Measurements from ENCODE around the gene EPN2.

DNA sequence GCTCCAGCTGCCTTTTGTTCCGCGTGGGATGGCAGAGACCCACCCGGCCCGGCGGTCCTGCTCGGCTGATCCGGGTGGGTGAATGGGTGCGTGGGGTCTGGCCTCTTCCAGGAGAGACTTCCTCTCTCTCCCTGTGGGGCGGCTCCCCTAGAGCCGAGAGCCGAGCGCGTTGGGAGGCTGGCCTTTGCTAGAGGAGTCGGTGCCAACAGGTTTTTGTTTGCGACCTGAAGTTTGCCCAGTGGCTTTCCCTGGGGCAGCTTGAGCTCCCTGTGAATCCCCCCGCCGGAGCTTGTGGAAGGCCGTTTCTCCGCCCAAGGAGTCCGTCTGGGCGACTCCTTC, 970 bp downstream of the EPN2 start:
- TF ChIP-seq, protein P1, sequence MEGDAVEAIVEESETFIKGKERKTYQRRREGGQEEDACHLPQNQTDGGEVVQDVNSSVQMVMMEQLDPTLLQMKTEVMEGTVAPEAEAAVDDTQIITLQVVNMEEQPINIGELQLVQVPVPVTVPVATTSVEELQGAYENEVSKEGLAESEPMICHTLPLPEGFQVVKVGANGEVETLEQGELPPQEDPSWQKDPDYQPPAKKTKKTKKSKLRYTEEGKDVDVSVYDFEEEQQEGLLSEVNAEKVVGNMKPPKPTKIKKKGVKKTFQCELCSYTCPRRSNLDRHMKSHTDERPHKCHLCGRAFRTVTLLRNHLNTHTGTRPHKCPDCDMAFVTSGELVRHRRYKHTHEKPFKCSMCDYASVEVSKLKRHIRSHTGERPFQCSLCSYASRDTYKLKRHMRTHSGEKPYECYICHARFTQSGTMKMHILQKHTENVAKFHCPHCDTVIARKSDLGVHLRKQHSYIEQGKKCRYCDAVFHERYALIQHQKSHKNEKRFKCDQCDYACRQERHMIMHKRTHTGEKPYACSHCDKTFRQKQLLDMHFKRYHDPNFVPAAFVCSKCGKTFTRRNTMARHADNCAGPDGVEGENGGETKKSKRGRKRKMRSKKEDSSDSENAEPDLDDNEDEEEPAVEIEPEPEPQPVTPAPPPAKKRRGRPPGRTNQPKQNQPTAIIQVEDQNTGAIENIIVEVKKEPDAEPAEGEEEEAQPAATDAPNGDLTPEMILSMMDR (IDR thresholded peaks at IDR 0.05) = no peak
- TF ChIP-seq POLR2A (IDR thresholded peaks at IDR 0.05) = peak; percentile 28
